PC-3 (cell line): ENCODE data around the gene ATIC. TPM values are rescaled to one million over a fixed set of nuclear protein-coding genes. Genes with fewer than 3 reads are reported as not detected.
"Not testable (repeated sequence)": the region's sequence is repeated elsewhere in the genome, so short reads cannot be mapped to it uniquely, and the experiment has no call there.

Source experiments
- ATAC-seq: fragments of 200-7000 bp; cut with Tn5 transposase; 2 replicates; pipeline ENCODE4 v1.9.1; 2020; ENCODE audit warnings: mild to moderate bottlenecking, moderate library complexity
- BruUV-seq: library from RNA; stranded (reverse); fragments of 400-500 nt; replicated peaks from 2 replicates; lab custom pipeline; 2021; lab: Mats Ljungman, UMichigan
- CTCF ChIA-PET: fragments of 300-600 bp; sonication (Branson Sonifier 250); formaldehyde crosslinking; loops from one replicate; lab custom pipeline; 2022; ENCODE audit warnings: antibody characterized with exemption; lab: Charles Lee
- POLR2A ChIA-PET: fragments of 300-600 bp; sonication (Branson Sonifier 250); formaldehyde crosslinking; loops from one replicate; lab custom pipeline; 2022; ENCODE audit warnings: antibody characterized with exemption; ENCODE audit not compliant: unreplicated experiment; lab: Charles Lee
- DNase-seq: peaks from one replicate; pipeline ENCODE4 v3.0.0-alpha.2; 2015
- H2AFZ ChIP-seq: fragments of 300-600 bp; sonication (generic); 2 replicates; pipeline ENCODE4 v1.6.0; 2016; ENCODE audit warnings: antibody characterized with exemption, low read length
- H3F3A ChIP-seq: fragments of 300-600 bp; sonication (generic); one replicate; pipeline ENCODE4 v1.6.0; 2017; ENCODE audit warnings: antibody characterized with exemption, low read length, control low read depth, mild to moderate bottlenecking; ENCODE audit not compliant: unreplicated experiment
- H3K27ac ChIP-seq: fragments of 300-600 bp; sonication (generic); 2 replicates; pipeline ENCODE4 v1.5.1; 2016; ENCODE audit warnings: mild to moderate bottlenecking, low read length
- H3K27me3 ChIP-seq: fragments of 300-600 bp; sonication (generic); 2 replicates; pipeline ENCODE4 v1.6.1; 2016; ENCODE audit warnings: low read length, mixed read lengths
- H3K36me3 ChIP-seq: fragments of 300-600 bp; sonication (generic); 2 replicates; pipeline ENCODE4 v1.6.1; 2016; ENCODE audit warnings: low read depth, mixed run types, low read length, mixed read lengths
- H3K4me1 ChIP-seq: fragments of 300-600 bp; sonication (generic); 2 replicates; pipeline ENCODE4 v1.5.1; 2016; ENCODE audit warnings: low read length; ENCODE audit not compliant: insufficient read depth
- H3K4me2 ChIP-seq: fragments of 300-600 bp; sonication (generic); 2 replicates; pipeline ENCODE4 v1.6.0; 2016; ENCODE audit warnings: low read length
- H3K4me3 ChIP-seq: fragments of 300-600 bp; sonication (generic); 2 replicates; pipeline ENCODE4 v1.5.1; 2016; ENCODE audit warnings: mild to moderate bottlenecking, low read length, mixed read lengths
- H3K79me2 ChIP-seq: fragments of 300-600 bp; sonication (generic); 2 replicates; pipeline ENCODE4 v1.6.1; 2017; ENCODE audit warnings: low read length, mixed read lengths
- H3K9ac ChIP-seq: fragments of 300-600 bp; sonication (generic); 2 replicates; pipeline ENCODE4 v1.6.0; 2016; ENCODE audit warnings: mild to moderate bottlenecking, low read length
- H3K9me2 ChIP-seq: fragments of 300-600 bp; sonication (generic); replicated peaks from 2 replicates; pipeline ENCODE4 v1.6.1; 2016; ENCODE audit warnings: mixed run types, low read length, mixed read lengths
- H3K9me3 ChIP-seq: fragments of 300-600 bp; sonication (generic); 2 replicates; pipeline ENCODE4 v1.6.1; 2016; ENCODE audit warnings: low read length, mixed read lengths
- H4K20me1 ChIP-seq: fragments of 300-600 bp; sonication (generic); 2 replicates; pipeline ENCODE4 v1.6.1; 2016; ENCODE audit warnings: low read length, mixed read lengths
- EZH2 ChIP-seq: fragments of 300-600 bp; sonication (generic); IDR thresholded peaks from one replicate; pipeline ENCODE4 v1.6.1; 2017; ENCODE audit warnings: antibody characterized with exemption, mild to moderate bottlenecking, low read length; ENCODE audit not compliant: unreplicated experiment
- EZH2phosphoT487 ChIP-seq: fragments of 300-600 bp; sonication (generic); IDR thresholded peaks from 2 replicates; pipeline ENCODE4 v1.6.1; 2018; ENCODE audit warnings: mild to moderate bottlenecking, antibody characterized with exemption, low read length, borderline replicate concordance
- intact Hi-C: fragments of 100-400 bp; cut with micrococcal nuclease; formaldehyde crosslinking; loops from 2 replicates; pipeline ENCODE4 v1.9.0; 2023
- total RNA-seq: library from RNA; depleted of rRNA; stranded (reverse); fragments of >200 nt; gene quantifications from 2 replicates; pipeline ENCODE4 v1.2.3, GENCODE V29; 2014
- TF ChIP-seq, protein P1 (sequence below): fragments of 300-600 bp; sonication (generic); conservative IDR thresholded peaks from 2 replicates; pipeline ENCODE4 v1.5.1; 2017; ENCODE audit warnings: antibody characterized with exemption, low read depth, mild to moderate bottlenecking, low read length

The ATIC gene
- total RNA-seq, 1 experiment from 2014 or later: 41.7 TPM

DNA sequence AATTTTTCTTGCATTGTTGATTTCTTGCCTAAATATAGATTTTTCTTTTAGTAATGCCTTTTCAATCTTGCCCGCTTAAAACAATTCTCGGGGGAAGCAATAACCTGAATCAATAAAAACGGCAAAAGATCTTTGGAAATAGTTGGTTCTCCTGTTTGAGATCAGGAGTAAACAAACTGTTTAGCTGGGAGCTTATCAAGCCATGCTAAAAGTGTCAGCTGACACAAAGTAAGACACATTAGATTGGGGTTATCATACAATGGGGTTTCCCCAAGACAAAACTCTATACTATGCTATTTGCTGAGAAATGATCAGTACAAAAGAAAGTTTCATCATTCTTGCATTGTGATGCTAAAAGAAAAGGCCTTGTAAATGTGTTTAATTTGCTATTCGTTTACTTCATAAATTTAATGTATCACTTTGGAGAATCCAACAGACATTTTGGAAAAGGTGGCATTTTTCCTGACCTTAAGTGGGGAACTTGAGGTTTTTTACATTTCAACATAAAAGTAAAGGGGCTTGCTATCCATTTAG, 46.5 kb downstream of the ATIC start:
- ChIA-PET CTCF (no interaction called here), POLR2A (no interaction called here)
- H3K4me3 ChIP-seq: no peak overlapping the region
- intact Hi-C loops: no loop called here
- no peaks in the 10 kb centered on the region for H3K9me2 ChIP-seq
- no peaks in the 10 kb centered on the region for H3K79me2 ChIP-seq
- H4K20me1 ChIP-seq: no peaks in the 10 kb centered on the region
- no peak overlapping the region for H2AFZ ChIP-seq
- H3K9me3 ChIP-seq: no peaks in the 10 kb centered on the region
- H3K4me2 ChIP-seq: no peak overlapping the region
- H3K9ac ChIP-seq: no peak overlapping the region
- peaks cover 22% of the 10 kb centered on the region; the same call in 1 of the 2 replicates for H3K36me3 ChIP-seq
- H3K4me1 ChIP-seq: no peaks in the 10 kb centered on the region
- H3F3A ChIP-seq: no peaks in the 10 kb centered on the region
- H3K27ac ChIP-seq: no peak overlapping the region
- DNase-seq (no peak), ATAC-seq (no peak)
- H3K27me3 ChIP-seq: no peaks in the 10 kb centered on the region
- TF ChIP-seq EZH2 (no peak), EZH2phosphoT487 (no peak)
- TF ChIP-seq, protein P1, sequence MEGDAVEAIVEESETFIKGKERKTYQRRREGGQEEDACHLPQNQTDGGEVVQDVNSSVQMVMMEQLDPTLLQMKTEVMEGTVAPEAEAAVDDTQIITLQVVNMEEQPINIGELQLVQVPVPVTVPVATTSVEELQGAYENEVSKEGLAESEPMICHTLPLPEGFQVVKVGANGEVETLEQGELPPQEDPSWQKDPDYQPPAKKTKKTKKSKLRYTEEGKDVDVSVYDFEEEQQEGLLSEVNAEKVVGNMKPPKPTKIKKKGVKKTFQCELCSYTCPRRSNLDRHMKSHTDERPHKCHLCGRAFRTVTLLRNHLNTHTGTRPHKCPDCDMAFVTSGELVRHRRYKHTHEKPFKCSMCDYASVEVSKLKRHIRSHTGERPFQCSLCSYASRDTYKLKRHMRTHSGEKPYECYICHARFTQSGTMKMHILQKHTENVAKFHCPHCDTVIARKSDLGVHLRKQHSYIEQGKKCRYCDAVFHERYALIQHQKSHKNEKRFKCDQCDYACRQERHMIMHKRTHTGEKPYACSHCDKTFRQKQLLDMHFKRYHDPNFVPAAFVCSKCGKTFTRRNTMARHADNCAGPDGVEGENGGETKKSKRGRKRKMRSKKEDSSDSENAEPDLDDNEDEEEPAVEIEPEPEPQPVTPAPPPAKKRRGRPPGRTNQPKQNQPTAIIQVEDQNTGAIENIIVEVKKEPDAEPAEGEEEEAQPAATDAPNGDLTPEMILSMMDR: no peak
- no TSS peak for BruUV-seq

GRCh38 chr2:215358891-215359575, 47.2 kb downstream of the ATIC start:
- TF ChIP-seq, protein P1: no peak
- no peak for TF ChIP-seq EZH2
- ATAC-seq: no peak
- POLR2A ChIA-PET: interaction anchor here (0.5 kb wide), 1 partner anchor 65 kb away, joined by 4 read pairs; no protein-coding TSS in a partner anchor

DNA sequence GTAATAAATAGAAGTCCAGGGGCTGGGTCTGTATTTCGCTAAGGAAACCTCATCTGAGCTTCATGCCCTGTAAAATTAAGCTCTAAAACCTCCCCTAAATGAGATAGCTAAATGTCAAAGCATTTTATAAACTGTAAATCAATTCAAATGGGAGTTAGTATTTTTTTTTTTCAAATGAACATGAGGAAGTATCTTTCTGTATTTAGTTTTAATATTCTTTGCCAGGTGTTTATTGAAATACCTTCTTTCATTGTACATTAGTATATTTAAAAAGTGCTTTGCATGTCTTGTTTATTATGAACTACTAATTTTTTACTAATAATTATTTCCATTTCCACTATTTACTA, 47.7 kb downstream of the ATIC start:
- Histone ChIP-seq H2AFZ (no peak overlapping the region), H3K27me3 (no peaks in the 10 kb centered on the region), H3K9me3 (no peaks in the 10 kb centered on the region), H3K36me3 (peaks cover 33% of the 10 kb centered on the region; the same call in 1 of the 2 replicates), H3K79me2 (no peaks in the 10 kb centered on the region), H3K4me2 (no peak overlapping the region), H3K9ac (no peak overlapping the region), H3K4me1 (no peaks in the 10 kb centered on the region), H3K9me2 (no peaks in the 10 kb centered on the region), H4K20me1 (no peaks in the 10 kb centered on the region), H3F3A (no peaks in the 10 kb centered on the region), H3K4me3 (no peak overlapping the region), H3K27ac (no peak overlapping the region)
- intact Hi-C loops: no loop called here
- DNase-seq (no peak), ATAC-seq (no peak)
- BruUV-seq: no TSS peak
- TF ChIP-seq, protein P1: no peak
- TF ChIP-seq EZH2phosphoT487: no peak
- no peak for TF ChIP-seq EZH2
- ChIA-PET CTCF (no interaction called here), POLR2A (no interaction called here)

More at GRCh38 chr2:215358891-215359575, 47.2 kb downstream of the ATIC start:
- BruUV-seq: no TSS peak
- H3K4me3 ChIP-seq: no peak overlapping the region
- H3K9me2 ChIP-seq: no peaks in the 10 kb centered on the region
- no peak overlapping the region for H3K4me2 ChIP-seq
- peaks cover 28% of the 10 kb centered on the region; the same call in 1 of the 2 replicates for H3K36me3 ChIP-seq
- H3F3A ChIP-seq: no peaks in the 10 kb centered on the region
- no peak overlapping the region for H3K27ac ChIP-seq
- H4K20me1 ChIP-seq: no peaks in the 10 kb centered on the region
- CTCF ChIA-PET: no interaction called here
- no peak overlapping the region for H2AFZ ChIP-seq
- H3K9ac ChIP-seq: no peak overlapping the region
- no peaks in the 10 kb centered on the region for H3K27me3 ChIP-seq
- H3K4me1 ChIP-seq: no peaks in the 10 kb centered on the region
- DNase-seq: no peak
- intact Hi-C loops: no loop called here
- no peaks in the 10 kb centered on the region for H3K79me2 ChIP-seq
- no peaks in the 10 kb centered on the region for H3K9me3 ChIP-seq

DNA sequence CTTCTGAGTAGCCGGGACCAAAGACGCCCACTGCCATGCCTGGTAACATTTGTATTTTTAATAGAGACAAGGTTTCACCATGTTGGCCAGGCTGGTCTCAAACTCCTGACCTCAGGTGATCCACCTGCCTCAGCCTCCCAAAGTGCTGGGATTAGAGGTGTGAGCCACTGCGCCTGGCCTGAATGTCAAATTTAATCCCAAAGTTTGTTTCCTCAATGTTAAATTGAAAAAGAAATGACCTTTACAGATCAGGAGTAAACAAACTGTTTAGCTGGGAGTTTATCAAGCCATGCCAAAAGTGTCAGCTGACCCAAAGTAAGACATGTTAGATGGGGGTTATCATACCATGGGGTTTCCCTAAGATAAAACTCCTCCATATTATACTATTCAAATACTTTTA, 48.2 kb downstream of the ATIC start:
- H3K9ac ChIP-seq, intact Hi-C loops, ATAC-seq, BruUV-seq, H3K27me3 ChIP-seq, H3K4me1 ChIP-seq, H3K9me2 ChIP-seq, CTCF ChIA-PET, H3K4me3 ChIP-seq, H2AFZ ChIP-seq, H3F3A ChIP-seq, H3K27ac ChIP-seq, H4K20me1 ChIP-seq, DNase-seq, POLR2A ChIA-PET, H3K4me2 ChIP-seq, H3K79me2 ChIP-seq, H3K9me3 ChIP-seq: not testable (repeated sequence)
- peaks cover 38% of the 10 kb centered on the region; the same call in 1 of the 2 replicates for H3K36me3 ChIP-seq
